IPS DF 19.7 (cell line): ENCODE measurements around the gene SERTAD4.
A peak's percentile ranks its signal among the peaks of the same experiment; 100 is the strongest.

Experiments
- DNase-seq: peaks from one replicate; pipeline ENCODE4 v3.0.0-alpha.2; 2013; ENCODE audit warnings: low read depth, low spot score

SERTAD4 gene

DNA sequence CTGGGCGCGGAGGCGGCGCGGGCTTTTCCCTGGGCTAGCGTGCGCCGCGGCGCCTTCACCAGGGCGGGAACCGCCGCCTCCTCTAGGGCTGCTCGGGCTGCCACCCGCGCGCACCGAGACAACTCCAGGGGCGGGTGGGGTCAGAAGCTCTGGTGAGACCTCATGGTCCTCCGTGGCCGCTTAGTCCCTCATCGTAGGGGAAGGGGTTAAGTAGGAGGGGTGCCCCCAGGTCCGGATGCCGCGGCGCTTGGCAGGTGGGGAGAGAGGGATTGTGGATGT is 559 bp downstream of the SERTAD4 start:
- DNase-seq: no peak

DNA sequence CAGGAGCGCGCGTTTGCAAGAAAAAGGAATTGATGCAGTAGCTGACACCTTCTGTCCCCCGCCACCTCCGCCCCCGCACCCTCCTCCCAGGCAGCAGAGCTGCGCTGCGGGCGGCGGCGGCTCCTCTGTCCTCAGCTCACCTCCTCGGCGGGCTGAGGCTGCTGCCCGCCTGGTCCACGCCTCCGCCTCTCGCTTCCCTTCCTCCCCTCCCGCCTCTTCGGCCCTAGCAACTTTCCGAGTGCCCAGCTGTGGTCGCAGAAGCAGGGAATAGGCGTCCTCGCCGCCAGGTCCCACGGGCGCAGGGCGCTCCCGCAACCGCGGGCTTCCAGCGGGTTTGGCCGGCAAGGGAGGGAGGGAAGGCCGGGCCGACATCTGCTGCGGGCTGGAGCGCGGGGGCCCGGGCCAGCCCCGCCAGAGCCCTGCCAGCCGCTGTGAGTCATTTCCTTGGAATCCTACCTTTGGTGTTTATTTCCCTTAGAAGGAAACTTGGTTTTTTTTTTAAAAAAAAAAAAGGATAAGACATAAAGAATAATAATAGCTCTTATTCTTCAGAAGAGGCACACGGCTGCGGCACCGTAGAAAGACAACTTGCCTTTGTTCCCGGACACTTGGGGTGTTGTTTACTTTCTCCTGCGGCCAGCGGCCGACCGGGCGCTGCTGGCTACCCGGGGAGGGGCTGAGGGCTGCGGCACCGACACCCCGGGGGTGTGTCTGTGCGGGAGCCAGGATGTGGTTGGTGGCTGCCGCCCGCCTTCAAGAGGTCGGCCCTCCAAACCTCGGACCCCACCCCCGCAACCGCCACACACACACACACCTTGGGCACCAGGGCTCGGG is 1.1 kb downstream of the SERTAD4 start:
- no peak for DNase-seq

DNA sequence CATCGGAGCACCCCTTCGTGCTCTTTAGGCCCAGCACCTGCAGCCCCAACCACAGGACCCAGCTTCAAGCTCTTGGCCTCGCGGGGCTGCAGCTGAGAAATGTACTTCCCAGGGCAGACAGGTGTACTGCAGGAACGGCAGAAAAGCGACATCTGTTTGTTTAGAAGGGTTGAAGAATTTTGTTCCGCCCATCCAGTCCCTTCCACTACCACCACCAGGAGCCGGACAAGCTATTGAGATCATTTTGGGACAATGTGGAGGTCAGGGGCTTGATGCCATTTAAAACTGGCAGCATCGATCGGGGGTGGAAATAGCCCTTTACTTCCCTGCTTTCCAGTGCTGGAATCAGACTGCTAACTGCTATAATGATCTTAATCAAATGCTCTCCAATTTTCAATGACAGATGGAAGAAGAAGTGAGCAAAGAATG is 1.7 kb downstream of the SERTAD4 start:
- DNase-seq: no peak

DNA sequence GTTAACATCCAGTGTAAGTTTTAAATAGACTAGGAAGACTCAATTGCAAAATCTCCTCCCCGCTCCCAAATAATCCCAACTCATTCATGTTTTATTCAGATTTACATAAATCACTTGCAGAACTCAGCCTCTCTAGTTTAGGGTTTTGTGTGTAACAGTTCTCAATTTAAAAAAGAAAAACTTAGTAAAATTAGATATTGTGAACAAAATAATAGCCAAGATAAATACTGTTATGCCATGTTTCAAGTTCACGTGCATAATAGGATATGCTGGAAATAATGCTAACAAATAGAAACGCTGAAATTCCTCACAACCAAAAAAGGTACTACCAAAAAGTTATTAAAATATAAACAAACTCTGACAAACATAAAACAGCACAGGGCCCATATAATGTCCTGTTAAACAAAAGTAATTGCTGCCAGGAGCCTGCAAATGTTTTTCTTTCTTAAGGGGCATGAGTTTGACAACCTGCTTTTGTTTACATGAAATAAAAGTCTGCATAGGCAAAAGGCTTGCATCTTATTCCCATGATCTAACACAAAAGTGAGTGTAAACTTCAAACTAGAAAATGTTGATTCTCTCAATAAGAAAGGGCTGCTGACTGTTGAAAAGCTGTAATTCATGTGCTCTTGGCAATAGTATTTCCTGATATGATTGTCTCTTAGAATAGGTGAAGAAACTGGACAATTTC is 2.9 kb downstream of the SERTAD4 start:
- no peak for DNase-seq

DNA sequence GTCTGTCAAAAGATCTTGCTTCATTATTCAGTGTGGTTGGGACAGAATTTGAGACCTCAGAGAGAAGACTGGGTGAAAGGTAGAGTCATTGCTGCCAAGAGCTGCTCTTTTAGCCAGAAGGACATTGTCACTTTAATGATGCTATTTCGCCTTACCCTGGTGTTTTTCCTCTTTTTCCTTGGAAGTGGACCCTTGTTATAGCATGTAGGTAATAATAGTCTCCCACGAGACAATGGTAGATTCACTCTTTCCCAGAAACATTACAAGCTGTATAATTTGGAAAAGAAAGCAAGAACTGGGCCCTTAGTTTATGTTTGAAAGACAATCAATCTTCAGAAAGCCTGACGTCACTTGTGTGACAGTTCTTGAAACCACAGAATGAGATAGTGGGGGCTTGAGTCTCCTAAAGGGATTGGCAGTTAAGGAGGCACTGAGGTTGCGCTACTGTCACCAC is 3.8 kb downstream of the SERTAD4 start:
- DNase-seq: no peak

DNA sequence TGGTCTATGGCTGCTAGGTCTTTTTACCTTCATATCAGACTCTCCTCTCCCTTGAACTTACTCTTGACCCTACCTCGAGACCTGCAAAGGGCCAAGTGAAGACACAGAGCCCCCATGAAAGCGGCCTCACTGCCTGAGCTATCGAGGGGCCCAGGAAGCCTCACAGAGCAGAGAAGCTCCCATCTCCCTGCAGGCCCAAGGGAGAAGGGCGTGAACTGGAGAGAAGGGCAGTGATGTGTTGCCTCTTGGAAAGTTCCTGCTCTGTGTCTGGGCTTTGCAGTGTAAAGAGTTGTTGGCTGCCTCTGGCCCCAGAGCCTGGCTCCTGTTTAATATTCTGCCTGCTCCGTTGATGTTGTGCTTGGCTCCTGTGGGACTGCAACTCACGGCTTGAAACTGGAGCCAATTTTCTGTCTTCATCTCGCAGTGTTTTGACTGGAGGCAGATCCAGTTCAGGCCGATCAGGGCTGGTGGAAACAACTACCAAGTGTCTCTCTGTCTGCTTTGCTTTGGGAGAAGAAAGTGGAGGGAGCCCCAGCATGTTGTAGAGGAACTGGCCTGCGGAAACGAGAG is 4.3 kb downstream of the SERTAD4 start:
- no peak for DNase-seq

DNA sequence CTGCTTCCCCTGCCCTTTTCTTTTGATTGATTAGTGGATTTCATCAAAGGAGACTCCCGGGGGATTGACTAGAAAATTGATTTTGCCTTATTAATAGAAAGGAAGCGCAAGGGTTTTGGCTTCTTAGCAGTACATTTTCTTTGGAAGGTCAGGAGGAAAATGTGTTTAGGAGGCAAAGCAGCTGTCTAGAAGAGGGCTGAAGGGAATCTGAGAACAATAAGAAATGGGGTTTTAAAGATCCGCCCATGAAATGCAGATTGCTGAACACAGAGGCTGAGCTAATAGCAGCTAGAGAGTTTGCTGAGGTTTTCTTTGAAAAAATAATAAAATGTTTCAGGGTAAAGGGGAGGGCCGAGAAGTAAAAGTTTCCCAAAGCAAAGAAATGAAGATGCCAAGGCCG is 4.9 kb downstream of the SERTAD4 start:
- no peak for DNase-seq

DNA sequence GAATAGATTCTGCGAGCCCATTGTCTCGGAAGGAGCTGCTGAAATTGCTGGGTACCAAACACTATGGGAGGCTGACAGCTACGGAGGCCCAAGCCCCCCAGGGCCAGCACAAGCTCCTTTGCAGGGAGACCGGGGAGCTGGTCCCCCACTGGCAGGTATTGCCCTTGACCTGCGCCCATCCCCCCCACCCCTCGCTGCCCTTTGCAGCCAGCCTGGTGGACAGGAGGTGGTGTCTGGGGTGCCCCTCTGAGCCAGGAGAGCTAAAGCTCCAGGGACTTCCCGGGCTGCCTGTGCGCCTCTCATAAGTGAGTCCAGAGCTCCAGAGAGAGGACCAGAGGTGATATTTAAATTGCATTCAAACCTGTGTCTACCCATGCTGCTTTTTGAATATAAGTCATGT is 5.4 kb downstream of the SERTAD4 start:
- no peak for DNase-seq

DNA sequence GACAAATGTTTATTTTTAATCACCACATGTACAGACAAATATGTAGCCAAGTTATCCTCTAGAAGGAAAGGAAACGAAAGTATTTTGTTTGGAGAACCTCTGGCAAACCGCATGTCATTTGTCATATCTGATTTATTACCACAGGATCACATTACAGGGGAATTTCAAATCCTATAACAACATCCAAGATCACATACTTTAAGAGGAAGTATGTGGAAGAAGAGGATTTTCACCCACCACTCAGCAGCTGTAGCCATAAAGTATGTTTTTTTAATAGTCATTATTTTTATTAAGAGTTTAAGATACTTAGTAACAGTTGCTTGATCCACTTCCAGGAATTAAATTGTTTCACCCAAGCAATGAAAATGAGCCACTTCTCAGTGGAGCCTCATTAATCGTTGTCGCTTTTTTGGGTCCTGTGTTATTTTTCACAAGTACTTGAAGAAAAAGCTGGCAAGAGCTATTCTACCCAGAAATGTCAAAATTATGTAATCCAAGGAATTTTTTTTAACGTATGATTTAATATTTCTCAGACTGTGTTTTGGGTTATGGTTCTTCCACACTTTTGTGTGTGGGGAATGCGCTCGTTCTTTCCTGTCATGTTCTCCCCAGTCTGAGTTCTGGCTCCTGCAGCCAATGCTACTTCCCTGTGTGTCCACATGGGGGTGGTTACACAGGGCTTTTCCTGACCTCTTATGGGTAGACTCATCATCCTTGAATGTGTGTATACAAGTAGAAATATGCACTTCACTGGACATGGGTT is 6.9 kb downstream of the SERTAD4 start:
- DNase-seq: no peak

DNA sequence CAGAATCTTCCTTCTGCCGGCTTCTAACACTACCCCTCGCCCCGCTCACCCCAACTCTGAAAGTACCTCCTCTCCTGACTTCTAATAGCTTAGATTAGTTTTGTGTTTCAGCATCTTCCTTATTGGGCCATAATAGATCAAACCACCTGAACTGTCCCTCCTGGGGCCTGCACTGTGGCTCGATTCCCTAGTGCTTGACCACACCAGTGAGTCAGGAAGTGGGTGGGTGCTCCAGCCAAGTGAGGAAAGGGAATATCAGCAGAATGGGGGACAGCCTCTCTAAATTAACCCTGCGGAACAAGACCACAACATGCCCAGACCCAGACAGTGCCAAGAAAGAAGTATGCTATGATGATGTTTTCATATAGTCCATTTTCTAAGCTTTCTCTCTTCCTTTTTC is 8.5 kb downstream of the SERTAD4 start:
- DNase-seq: no peak

DNA sequence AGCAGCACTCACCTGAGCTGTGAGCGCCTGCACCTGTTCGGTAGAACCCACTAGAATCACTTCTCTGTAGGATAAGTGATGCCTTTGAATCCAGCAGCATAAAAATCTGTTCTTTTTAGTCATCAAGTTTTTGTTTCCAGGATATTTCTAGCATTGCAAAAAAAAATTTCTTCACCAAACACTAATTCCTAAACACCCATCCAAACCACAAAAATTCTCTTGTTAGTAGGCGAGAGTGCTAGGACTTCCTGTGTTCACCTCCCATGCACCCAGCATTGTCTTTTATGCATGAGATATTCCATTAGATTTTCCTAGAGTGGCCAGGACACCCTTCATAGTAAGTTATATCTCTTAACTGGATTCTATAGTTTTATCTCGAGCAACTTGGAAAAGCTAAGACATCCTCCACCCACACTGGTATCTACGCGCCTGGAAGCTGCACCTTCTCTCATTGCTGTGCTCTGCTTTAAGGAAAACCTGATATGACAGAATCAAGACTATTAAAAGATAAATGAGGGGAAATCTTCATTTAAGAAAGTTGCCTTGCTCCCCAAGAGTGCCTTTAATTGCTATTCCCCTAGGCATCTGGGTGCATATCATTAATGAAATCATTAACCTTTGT is 12.3 kb downstream of the SERTAD4 start:
- DNase-seq: no peak

DNA sequence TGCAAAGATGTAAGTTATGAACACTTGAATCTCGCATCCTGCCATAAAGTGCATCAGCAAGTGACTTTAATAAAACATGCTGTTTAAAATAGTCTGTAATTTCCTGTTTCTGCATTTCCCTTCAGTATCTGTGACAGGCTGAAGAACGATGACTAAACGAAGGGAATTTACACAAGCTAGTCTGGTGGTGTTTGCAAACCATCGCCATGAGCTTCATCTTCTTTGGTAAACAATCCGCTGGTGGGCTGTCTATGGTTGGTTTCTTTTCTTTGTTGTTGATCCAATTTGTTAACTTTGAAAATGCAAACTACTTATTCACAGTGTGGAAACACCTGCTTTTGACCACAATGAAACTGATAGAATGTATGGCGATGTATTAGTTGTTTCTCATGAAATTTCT is 13.9 kb downstream of the SERTAD4 start:
- no peak for DNase-seq

DNA sequence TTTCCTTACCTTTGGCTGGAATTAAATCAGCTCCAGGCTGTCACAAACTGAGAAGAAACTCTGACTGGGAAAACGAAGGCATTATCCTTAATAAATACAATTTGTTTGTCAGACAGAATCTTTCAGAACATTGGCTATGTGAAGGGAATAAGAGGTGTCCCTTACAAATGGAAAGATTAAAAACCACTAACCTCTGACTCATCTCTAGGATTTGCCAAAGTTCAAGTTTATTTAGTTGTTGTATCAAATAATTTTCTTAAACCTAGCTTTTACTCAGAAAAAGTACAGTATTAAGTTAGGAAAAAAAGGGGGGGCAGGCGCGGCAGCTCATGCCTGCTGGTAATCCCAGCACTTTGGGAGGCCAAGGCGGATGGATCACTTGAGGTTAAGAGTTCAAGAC is 15.7 kb downstream of the SERTAD4 start:
- no peak for DNase-seq

DNA sequence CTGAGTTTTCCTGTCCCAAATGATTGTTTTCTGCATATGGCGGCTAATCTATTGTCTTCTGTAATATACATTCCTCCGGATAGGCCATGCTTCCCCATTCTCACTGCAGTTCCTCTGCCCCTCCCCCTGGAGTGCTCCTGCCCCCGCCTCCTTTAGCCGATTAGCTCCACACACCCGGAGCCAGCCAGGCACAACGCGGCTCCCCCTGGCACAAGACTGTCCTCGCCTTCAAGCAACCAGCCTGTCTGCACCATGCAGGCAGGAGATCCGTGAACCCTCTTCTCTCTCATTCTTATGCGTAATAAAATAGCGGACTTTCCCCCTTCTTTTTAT is 18.0 kb downstream of the SERTAD4 start:
- no peak for DNase-seq

DNA sequence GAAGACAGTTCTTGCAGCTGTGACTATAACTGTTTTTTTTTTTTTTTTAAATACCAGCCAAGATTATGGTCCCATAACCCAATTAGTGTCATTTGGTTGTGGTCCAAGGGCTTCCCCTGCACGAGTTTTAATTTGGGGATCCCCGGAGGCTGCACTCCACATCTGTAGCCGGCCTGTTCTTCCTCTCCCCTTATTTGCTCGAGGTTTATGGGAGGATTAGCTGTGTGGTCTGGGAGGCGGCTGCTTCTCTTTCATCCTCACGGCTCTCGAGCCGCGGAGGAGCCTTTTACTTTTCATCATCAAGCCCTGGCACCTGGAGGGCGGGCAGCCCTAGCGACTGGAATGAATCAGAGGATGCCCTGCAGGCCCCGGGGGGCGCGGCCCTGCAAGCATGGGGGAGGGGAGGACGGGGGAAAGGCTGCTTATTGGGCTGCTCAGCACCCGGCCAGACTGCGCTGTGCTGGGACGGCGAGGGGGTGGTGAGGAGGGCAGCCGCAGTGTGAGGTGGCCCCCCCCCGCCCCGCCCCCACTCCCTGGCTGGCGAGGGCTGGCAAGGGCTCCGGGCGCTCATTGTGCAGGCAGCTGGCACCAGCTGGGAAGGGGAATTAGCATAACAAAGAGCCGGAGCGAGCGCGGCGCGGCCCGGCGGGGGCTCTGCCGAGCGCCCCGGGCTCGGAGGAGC is 18.5 kb downstream of the SERTAD4 start:
- DNase-seq: no peak

DNA sequence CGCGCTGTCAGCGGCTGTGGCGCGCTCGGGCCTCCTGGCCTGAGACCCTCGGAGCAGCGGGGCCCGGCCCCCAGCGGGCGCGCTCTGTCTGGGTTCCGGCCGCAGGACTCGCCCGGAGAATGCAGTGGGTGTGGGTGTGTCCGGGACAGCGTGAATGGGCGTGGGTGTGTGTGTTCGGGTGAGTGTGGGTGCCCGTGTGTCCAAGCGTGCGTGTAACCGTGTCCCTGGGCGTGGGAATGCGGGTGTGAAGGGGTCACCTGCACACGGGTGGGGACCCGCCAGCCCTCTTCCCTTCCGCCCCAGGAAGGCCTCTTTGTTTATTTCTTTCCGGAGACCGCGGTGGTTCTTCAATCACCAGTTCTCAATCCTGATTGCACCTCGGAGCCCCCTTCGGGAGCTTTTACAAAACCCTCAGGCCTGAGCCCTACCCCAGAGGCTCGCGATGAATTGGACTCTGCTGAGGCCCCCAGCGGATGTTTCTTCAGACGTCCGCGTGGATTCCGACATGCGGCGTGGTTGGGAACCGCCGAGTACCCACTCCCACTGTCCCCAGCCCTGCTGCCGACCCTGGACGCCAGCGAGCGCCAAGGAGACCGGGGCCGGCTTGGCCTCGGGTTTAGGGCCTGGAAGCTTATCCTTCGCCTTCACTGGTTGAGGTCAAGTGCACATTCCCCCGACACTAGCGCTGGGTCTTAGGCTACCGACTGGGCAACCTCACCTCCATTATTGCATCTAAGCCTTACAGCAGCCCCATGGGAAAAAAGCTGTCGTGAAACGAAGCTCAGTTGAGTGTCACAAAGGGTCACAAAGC is 19.3 kb downstream of the SERTAD4 start:
- DNase-seq: no peak

DNA sequence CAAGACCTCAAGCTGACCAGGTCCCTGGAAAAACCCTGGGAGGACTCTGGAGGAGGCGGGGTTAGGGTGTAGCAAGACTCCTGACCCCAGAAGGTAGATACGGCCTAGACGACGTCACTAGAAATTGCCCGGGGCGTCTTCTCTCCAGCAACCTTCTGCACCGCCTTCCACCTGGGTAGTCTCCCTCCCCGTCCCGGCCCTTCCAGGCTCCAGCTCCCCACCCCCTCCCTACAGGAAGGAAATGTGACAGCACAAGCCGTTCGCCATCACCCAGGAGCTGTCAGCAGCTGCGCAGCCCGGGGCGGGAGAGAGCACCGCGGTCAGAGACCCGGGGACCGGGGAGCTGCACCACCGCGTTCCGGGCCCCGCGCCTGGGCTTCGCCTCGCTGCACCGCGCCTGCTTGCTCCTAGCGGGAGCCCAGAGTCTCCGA is 20.0 kb downstream of the SERTAD4 start:
- peak; percentile 83 for DNase-seq

DNA sequence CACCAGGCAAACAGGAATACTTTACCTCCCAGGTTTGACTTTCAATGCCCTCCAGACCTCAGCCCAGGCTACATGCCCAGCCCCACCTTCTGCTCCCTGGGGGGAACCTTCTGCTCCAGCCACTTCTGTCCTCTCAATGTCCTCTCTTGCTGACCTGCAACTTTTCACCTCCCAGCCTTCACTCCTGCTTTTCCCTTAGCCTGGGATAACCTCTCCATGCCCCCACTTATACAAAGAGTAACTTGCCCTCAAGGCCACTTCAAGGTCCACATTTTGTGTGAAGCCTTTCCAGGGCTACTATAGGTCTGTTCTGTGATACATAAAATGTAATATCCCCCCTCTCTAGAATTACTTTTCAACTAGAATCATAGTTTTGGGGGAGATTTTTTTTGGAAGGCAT is 21.7 kb downstream of the SERTAD4 start:
- no peak for DNase-seq

DNA sequence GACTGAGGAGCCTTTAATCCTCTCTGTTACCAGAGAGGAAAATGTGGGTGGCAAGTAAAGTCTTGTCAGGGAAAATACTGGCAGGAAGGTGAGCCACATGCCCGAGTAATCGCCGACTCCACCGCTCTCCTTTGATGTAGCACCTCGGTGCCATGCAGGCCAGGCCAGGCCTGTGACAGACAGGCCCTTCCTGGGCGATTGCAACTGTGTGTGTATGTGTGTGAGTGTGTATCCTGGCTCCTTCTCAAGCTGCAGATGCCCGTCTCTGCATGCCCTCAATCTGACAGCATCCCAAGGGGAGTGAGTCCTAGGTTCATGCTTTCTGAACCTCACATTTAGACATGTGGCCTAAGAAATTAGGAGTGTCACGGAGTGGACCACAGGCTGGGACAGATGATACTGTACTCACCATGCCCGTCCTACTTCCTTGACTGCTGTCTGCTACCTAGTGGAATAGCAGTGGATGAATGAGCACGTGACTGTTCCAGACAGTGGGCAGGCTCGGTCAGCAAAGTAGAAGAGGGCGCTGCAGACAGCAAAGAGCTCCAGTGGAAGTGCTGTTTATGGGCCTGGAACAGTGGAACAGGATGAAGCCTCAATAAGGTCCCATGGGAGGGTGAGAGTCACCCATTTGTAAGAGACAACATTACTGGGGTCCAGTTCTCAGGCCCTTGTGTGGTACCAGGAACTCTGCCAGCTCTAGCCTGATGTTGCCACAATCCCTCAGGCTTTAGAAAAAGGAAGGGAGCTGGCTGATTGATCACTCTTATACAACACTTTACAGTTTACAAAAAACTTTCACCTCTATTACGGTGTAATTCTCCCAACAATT is 25.3 kb downstream of the SERTAD4 start:
- DNase-seq: no peak

DNA sequence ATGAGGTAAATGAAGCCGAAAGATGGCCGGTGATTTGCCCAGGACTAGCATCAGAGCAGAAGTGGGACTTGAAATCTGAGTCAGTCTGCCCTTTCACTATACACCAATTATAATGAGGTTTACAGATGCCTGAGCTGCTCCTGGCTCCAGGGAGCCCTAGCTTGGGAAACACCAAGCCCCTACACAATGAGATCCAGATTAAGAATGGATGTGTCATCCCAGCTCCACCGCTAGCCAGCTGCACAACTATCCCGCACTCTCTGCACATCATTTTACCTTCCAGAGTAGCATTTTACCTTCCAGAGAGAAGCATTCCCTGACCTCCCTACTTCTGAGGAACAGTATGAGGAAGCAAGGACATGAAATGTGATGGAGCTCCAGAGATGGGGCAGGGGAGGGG is 27.0 kb downstream of the SERTAD4 start:
- DNase-seq: no peak
